NCI-H345 (cell line): Measurements from ENCODE around the gene NMNAT3.
"Not testable (repeated sequence)": the region's sequence is repeated elsewhere in the genome, so short reads cannot be mapped to it uniquely, and the experiment has no call there.

Experiments used
- DNase-seq: peaks from one replicate; lab custom pipeline; 2025; lab: John Stamatoyannopoulos, UW

Gene NMNAT3

DNA sequence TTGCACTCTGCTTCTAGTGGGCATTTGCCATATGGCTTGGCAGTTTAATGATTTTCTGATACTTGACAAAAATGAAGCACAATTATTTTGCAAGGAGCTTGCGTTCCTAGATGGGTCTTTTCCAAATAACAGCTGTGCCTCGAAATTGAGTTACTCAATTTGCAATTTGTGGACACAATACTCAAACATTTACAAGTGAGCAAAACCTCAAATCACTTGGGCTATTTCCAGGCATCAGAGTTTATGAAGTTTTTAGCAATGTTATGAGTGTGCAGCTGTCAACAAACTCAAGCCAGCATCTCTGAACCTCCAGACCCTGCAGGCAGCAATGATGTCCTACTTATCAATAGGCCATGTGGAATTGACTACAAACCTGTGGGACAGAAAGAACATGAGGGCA, 41.3 kb downstream of the NMNAT3 start:
- no peak for DNase-seq

DNA sequence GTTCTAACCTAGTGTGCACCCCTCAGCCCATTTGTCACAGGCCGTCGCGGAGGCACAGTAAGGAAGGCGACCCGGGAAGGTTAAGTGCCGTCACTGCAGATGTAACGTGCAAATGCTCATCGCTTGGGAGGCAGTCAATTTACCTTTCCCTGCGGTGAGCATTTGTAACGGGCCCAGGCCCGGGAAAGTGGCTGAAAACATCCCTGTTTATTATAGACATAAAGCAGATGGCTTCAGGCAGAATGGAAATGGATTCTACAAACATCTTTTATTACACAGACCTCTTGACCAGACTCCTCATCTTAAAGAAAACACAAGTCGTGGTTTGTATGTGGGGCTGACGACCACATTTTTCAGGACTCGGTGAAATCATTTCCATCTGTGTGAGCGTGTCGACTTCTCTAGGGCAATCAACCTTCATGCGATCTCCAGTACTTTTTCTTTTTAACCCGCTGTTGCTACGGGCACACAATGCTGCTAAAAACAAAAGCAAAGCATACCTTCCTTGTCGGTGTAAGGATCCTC, 43.6 kb downstream of the NMNAT3 start:
- no peak for DNase-seq

DNA sequence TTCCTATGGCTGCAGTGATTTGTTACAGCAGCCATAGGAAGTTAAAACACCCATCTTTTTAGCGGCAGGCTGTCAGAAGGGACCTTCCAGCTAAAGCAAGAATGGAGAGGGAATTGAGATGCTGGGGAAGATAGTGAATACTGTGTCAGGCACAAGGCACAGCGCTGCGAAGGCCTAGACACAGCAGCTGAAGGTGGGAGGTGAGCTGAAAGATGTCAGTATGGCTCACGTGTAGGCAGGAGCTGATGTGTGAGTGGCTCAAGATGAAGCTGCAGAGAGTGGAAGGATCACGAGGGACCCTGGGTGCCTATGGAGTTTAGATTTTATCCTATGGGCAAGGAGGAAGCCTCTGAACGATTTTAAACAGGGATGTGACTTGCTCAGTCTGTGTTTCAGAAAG, 44.3 kb downstream of the NMNAT3 start:
- no peak for DNase-seq

- no peak for DNase-seq
Measured at GRCh38 chr3:139630542-139630941, 47.2 kb downstream of the NMNAT3 start.

DNA sequence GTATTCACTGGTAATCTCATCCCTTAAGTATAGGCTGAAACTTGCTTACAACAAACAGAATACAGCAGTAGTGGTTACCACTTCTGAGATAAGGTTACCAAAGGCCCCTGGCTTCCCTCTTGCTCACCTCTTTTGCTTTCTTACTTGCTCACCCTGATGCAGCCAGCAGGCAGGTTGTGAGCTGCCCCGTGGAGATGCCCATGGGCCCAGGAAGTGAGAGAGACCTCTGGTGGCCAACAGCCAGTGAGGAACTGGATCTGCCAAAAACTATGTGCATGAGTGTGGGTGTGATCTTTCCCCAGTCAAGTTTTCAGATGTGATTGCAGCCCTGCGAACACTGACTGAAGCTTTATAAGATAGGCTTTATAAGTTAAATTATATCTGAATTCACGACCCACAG, 48.7 kb downstream of the NMNAT3 start:
- no peak for DNase-seq

DNA sequence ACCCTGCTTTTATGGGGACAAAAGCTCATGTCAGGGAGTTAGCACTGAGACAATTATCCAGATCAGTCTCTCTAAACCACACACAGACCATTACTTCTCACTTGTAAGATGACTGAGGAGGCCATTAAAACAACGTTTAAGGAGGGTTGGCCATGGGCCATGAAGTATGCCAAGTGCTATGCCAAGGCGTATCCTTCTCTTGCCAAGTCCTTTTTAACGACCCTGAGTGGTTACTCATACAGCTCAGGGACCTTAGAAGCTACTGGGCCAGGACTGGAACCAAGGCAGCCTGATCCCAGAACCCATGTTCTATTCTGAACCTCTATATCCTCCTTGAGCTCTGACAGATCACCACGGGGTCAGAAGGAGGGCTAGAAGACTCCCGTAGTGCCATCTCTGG, 50.0 kb downstream of the NMNAT3 start:
- no peak for DNase-seq

DNA sequence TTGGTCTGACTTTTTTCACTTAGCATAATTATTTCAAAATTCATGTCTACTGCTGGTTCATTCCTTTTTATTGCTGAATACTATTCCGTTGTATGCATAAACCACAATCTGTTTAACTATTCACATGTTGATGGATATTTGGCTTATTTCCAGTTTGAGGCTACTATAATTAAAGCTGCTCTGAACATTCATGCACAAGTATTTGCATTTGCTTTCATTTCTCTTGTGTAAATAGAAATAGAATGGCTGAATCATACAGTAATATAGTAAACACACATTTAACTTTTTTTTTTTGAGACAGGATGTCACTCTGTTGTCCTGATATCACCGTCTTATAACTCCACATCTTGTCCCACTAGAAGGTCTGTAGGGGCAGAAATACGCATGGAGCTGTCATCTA, 57.3 kb downstream of the NMNAT3 start:
- DNase-seq, result no peak

DNA sequence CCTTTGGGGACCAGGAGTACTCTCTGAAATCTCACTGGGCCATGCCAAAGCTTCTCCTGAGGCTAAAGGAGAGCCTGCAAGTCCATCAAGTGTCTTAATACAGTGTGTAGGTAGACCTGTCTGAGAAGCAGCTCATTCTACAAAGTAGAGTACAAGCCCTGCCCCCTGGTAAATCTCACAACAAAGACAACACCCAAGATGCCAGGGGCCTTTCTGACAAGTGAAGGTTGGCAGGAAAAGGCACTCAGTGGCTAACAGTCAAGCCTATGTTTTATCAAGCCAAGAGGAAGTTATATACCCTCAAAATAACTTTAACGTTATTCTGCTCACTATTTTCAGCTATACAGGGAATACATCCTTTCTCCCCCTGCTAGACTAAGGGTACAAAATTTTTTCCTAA, 58.3 kb downstream of the NMNAT3 start:
- no peak for DNase-seq

GRCh38 chr3:139617672-139618268, 60.0 kb downstream of the NMNAT3 start:
- DNase-seq, result no peak

DNA sequence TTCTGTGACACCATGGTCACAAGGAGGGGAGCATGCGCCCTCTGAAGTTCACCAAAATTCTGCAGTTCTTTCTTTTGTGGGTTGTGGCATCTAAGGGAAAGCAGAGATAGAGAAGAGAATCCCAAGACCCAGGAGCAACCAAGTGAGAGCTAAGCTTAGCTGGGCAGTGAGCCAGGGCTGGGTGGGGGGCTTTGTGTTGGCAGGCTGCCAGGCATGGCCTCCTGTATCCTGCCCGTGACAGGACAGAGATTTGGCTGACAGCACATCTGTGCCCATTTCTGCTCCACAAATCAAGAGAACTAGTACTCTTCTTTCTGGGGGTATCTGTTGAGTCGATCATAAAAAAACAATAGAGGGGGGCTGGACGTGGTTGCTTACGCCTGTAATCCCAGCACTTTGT, 66.2 kb downstream of the NMNAT3 start:
- DNase-seq, result no peak

GRCh38 chr3:139610886-139611285, 66.9 kb downstream of the NMNAT3 start:
- DNase-seq, result no peak

DNA sequence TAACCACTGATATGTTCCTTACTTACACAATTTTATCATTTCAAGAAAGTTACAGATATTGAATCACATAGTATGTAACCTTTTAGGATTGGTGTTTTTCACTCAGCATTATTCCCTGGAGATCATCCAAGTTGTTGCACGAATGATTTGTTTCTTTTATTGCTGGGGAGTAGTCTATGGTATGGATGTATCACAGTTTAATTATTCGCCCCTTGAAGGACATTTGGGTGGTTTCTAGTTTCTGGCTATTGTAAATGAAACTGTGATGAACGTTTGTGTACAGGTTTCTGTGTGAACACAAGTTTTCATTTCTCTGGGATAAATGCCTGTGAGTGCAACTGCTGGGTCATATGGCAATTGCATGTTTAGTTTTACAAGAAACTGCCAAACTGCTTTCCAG, 68.8 kb downstream of the NMNAT3 start:
- DNase-seq, result no peak

- DNase-seq, result no peak
Measured at GRCh38 chr3:139608108-139608380, 69.7 kb downstream of the NMNAT3 start.

- no peak for DNase-seq
Measured at GRCh38 chr3:139607257-139608107, 70.3 kb downstream of the NMNAT3 start.

DNA sequence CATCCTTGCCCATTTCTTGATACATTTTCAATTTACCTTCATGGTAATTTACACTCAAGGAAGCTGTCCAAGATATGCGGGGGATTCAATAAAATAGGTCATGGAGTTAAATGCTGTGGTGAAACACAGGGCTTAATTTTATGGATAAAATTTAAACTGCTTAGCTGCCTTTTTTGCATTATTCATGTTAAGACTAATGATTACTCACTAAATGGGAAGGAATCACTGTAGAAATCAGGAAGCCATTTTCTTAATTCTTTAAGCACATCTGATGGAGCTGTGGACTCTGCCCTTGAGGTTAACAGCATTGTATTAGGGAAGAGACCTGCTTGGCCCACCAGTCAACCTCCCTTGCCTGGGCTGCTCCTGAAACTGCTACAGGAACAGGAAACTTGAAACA, 75.8 kb downstream of the NMNAT3 start:
- no peak for DNase-seq

DNA sequence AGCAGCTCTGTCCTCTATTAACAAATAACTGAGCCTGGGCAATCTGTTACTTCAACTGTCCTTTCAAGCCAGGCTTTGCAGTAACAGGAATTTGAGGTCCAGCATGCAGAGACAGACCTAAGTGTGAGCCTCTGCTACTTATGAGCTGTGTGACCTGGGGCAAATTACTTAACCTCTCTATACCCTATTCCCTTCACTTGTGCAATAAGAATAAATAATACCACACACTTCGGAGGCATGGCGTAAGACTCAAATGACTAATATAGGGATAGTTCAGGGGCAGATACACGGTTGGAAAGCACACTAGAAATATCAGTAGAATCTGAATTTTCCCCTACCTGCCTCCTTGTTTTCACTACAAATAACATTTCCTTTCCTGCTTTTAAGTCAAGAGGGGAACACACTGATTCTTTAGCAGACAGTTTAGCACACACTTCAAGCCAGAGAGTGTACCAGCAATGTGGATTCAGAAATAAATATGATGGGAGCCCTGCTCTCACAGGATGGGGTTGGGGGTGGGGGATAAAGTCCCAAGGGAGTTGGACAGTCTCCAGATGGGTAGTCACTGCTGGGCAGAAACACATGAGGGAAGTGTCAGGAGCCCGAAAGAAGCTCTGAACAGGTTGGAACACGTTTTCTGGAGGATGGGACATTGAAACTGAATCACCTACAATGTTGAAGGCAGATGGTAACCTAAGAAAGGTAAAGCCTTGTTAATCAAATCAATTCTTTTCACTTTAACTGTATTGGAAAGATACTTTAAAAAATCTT, 76.4 kb downstream of the NMNAT3 start:
- DNase-seq, result peak; percentile 2

GRCh38 chr3:139597947-139598346, 79.8 kb downstream of the NMNAT3 start:
- no peak for DNase-seq

- DNase-seq, result not testable (repeated sequence)
Measured at GRCh38 chr3:139591186-139591585, 86.6 kb downstream of the NMNAT3 start.

DNA sequence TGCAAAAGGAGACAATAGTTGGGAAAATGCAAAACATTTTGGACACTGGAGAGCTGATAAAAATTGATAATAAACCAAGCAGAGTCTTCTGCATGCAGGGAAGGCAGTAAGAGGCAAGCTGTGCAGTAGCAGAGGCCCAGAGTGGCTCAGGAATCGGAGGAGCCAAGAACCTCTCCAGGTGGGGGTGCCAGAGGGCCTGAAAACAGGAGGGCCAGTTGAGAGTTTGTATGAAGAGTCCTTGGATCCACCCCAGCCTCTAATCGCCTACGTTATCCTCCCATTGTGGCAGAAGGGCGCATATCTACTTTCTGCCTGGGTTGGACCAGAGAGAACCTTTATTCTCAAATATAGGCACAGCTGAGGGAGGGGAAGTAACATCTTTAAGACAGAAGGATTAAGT, 89.3 kb downstream of the NMNAT3 start:
- DNase-seq, result no peak

DNA sequence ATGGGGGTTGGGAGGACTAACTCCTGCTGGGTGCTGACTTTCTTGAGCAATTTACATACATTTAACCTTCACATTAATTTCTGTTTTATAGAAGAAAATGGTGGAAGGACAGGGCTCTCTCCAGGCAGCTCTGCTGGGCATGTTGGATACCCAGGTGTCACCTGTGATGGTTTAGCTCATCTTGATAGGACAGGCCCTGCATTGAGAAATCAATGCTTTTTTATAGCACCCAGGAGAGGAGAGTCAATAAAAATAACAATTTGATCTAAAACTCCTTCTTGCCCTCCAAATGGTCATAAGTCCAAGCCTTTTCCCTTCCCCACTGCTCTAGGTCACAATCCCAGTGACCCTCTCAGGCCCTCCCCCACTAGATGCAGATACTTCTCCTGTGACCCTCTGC, 90.0 kb downstream of the NMNAT3 start:
- DNase-seq, result no peak

DNA sequence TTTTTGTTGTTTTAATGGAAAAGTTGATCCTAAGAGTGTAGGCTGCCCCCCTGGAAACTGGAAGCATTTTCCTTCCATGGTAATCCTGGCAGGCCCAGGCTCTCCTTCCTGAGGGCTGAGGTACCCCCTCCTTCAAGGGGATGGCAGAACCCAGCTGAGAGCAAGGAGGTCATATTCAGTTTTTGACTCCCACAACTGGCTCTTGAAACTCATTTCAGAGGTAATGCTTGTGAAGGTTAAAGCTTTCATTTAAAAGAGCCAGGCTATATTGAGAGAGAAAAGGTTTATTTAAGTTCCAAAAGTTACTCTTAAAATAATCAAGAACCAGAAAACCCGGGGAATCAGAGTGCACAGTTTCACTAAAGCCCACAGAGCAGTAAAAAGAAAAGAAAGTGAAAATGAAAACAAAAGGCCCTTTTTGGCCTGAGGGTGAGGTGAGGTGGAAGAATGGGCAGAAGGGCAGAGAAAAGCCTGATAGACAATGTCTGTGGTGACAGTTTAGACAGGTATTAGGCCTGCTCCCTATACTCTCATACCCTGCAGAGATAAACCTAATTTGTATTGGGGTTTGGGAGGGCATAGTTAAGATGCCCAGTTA, 91.3 kb downstream of the NMNAT3 start:
- no peak for DNase-seq

DNA sequence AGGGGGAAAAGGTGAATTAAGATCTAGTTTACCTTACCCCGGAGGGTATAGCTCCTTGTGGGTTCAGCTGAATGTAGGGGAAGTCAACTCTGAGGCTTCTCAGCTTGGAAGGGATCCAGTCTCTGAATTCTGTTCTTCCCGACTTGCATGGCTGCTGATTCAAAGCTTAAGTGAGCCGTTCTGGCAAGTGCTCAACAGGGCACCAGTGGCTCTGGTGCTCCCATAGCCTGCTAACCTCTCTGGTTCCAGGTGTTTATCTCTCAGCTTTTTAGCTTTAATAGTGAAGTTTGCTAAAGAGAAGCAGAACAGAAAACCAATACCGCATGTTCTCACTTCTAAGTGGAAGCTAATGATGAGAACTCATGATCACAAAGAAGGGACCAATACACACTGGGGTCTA, 92.0 kb downstream of the NMNAT3 start:
- no peak for DNase-seq

GRCh38 chr3:139583651-139584050, 94.1 kb downstream of the NMNAT3 start:
- not testable (repeated sequence) for DNase-seq
